ENCODE data around the gene CNKSR2. TPM values are rescaled to one million over a fixed set of nuclear protein-coding genes. Genes with fewer than 3 reads are reported as not detected.

Gene CNKSR2
- total RNA-seq, 1 donor from 2014 or later = 18.5 TPM

DNA sequence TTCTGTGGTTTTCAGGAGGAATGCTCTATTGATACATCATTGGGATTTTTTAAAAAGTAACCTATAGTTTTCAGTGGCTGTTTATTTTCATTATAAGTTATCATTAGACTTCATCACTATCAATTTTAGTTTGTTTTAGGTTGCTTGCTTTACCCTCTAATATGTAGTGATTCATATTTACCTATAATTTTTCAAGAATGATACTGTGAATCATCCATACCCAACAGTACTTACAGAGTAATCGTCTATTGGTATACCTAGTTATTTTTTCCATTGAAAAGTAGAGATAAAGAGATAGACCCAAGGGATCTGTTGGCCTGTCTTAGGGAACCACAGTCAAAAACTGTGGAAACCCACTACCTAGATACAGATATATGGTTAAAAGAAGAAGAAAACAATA, 200.6 kb downstream of the CNKSR2 start:
- Mint-ChIP-seq H3K36me3 (ENCODE audit: unreplicated experiment) (peaks cover 12% of the 10 kb centered on the region), H3K9me3 (ENCODE audit: unreplicated experiment) (peaks cover 2% of the 10 kb centered on the region), H3K4me1 (ENCODE audit: low read depth, unreplicated experiment) (no peaks in the 10 kb centered on the region), H3K4me3 (ENCODE audit: unreplicated experiment) (no peak overlapping the region), H3K27me3 (ENCODE audit: unreplicated experiment) (no peaks in the 10 kb centered on the region), H3K27ac (ENCODE audit: unreplicated experiment) (no peak overlapping the region)
- DNase-seq = no peak
- TF ChIP-seq CTCF (IDR thresholded peaks at IDR 0.05; ENCODE audit: partially characterized antibody, unreplicated experiment) = no peak

- Mint-ChIP-seq H3K27ac (ENCODE audit: unreplicated experiment) (no peak overlapping the region), H3K27me3 (ENCODE audit: unreplicated experiment) (no peaks in the 10 kb centered on the region), H3K36me3 (ENCODE audit: unreplicated experiment) (no peaks in the 10 kb centered on the region), H3K4me1 (ENCODE audit: low read depth, unreplicated experiment) (no peaks in the 10 kb centered on the region), H3K4me3 (ENCODE audit: unreplicated experiment) (no peak overlapping the region), H3K9me3 (ENCODE audit: unreplicated experiment) (no peaks in the 10 kb centered on the region)
- DNase-seq = no peak
- no peak for TF ChIP-seq CTCF (IDR thresholded peaks at IDR 0.05; ENCODE audit: partially characterized antibody, unreplicated experiment)
Measured at GRCh38 chrX:21581479-21581878, 207.3 kb downstream of the CNKSR2 start.

GRCh38 chrX:21586001-21586400, 211.8 kb downstream of the CNKSR2 start:
- no peak for DNase-seq
- Mint-ChIP-seq H3K9me3 (ENCODE audit: unreplicated experiment) (peaks cover 2% of the 10 kb centered on the region), H3K4me3 (ENCODE audit: unreplicated experiment) (no peak overlapping the region), H3K27me3 (ENCODE audit: unreplicated experiment) (no peaks in the 10 kb centered on the region), H3K4me1 (ENCODE audit: low read depth, unreplicated experiment) (no peaks in the 10 kb centered on the region), H3K36me3 (ENCODE audit: unreplicated experiment) (no peaks in the 10 kb centered on the region), H3K27ac (ENCODE audit: unreplicated experiment) (no peak overlapping the region)
- TF ChIP-seq CTCF (IDR thresholded peaks at IDR 0.05; ENCODE audit: partially characterized antibody, unreplicated experiment) = no peak

DNA sequence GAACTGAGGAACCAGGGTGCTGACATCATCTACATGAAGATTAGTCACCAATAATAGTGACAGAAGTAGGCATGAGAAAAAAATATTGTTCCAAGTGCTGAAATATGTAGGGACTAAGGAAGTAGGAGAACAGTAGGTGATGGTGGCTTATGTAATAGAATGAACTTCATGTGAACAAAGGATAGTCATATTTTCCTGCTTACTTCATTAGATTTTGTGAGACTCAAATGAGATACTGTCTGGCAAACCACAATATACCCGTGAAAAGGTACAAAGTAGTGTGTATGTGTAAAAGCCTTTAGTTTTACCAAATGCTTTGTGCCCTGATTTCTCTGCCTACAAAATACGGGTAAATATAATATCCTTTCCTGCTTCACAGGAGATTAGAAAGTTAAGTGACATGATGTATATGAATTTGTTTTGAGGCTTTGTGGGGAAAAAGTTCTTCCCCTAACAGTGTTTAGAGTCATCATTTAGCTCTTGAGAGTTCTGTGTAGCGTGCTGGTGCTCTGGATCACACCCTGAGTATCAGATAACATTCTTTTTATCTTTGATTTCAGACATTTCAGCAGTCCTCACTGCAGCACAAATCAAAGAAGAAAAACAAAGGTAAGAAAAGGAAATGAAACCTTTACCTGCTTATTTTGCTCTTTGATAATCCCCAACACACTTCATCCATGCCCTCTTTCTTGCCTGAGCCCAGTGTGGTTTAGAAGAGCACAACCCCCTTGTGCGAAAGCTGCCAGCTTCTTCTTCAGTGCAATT, 216.0 kb downstream of the CNKSR2 start:
- H3K27ac Mint-ChIP-seq (ENCODE audit: unreplicated experiment) = no peak overlapping the region
- H3K27me3 Mint-ChIP-seq (ENCODE audit: unreplicated experiment) = no peaks in the 10 kb centered on the region
- H3K4me3 Mint-ChIP-seq (ENCODE audit: unreplicated experiment) = no peak overlapping the region
- no peaks in the 10 kb centered on the region for H3K4me1 Mint-ChIP-seq (ENCODE audit: low read depth, unreplicated experiment)
- no peak for TF ChIP-seq CTCF (IDR thresholded peaks at IDR 0.05; ENCODE audit: partially characterized antibody, unreplicated experiment)
- no peak for DNase-seq
- H3K9me3 Mint-ChIP-seq (ENCODE audit: unreplicated experiment) = peaks cover 2% of the 10 kb centered on the region
- H3K36me3 Mint-ChIP-seq (ENCODE audit: unreplicated experiment) = no peaks in the 10 kb centered on the region

DNA sequence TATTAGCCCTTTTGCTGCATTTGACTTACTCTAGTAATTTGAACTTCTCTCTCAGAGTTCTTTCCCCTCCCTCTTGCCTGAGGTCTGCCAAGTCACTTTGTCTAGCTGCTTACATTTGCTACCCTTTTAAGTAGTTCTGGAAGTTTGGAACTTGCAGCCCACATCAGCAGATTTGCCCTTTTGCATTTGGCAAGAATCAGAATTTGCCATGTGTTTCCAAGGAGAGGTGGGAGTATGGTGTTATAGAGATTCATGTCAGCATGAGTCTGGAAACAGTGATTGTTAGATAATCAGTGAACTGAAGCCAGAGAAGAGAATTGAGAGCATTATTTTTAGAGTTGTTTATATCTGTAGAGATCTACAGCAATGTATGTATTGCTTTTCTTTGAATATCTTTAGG, 231.8 kb downstream of the CNKSR2 start:
- no peak for TF ChIP-seq CTCF (IDR thresholded peaks at IDR 0.05; ENCODE audit: partially characterized antibody, unreplicated experiment)
- no peak overlapping the region for H3K4me3 Mint-ChIP-seq (ENCODE audit: unreplicated experiment)
- H3K9me3 Mint-ChIP-seq (ENCODE audit: unreplicated experiment) = no peaks in the 10 kb centered on the region
- no peak overlapping the region for H3K27ac Mint-ChIP-seq (ENCODE audit: unreplicated experiment)
- no peaks in the 10 kb centered on the region for H3K4me1 Mint-ChIP-seq (ENCODE audit: low read depth, unreplicated experiment)
- DNase-seq = no peak
- no peaks in the 10 kb centered on the region for H3K36me3 Mint-ChIP-seq (ENCODE audit: unreplicated experiment)
- H3K27me3 Mint-ChIP-seq (ENCODE audit: unreplicated experiment) = no peaks in the 10 kb centered on the region
